D341Med (cell line): ENCODE measurements around the gene KCTD11.

Experiments used
- DNase-seq: peaks from one replicate; pipeline ENCODE4 v3.0.0; 2012; ENCODE audit warnings: low spot score

The KCTD11 gene

GRCh38 chr17:7380321-7380720 lies 28.4 kb downstream of the KCTD11 start:
- no peak for DNase-seq

GRCh38 chr17:7380855-7381683 lies 29.1 kb downstream of the KCTD11 start, which contains the start of gene TNK1:
Gene TNK1 (plus strand): TSS chr17:7381089. CDS start chr17:7382927, 1,838 bp downstream.
- peak; percentile 74 for DNase-seq

- DNase-seq: no peak
These were observed 30.9 kb downstream of the KCTD11 start for GRCh38 chr17:7382901-7383300.

GRCh38 chr17:7383371-7383741 lies 31.4 kb downstream of the KCTD11 start:
- no peak for DNase-seq

GRCh38 chr17:7383742-7384488 lies 32.0 kb downstream of the KCTD11 start:
- DNase-seq: no peak

- peak; percentile 8 for DNase-seq
These were observed 32.6 kb downstream of the KCTD11 start for GRCh38 chr17:7384489-7385081.

DNA sequence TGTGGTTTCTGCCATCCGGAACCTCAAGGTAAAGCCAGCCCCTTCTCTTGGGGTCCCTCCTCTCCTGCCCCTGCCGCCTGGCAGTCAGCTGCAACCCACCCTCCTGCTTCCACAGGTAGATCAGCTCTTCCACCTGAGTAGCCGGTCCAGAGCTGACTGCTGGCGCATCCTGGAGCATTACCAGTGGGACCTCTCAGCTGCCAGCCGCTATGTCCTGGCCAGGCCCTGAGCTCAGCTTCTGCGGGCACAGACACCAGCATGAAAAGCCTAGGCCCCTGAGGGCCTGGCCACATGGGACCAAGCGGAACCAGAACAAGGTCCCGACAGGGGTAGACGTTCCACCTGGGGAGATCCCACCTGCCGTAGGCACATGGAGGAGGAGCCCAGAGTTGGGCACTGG lies 36.9 kb downstream of the KCTD11 start:
- DNase-seq: no peak

DNA sequence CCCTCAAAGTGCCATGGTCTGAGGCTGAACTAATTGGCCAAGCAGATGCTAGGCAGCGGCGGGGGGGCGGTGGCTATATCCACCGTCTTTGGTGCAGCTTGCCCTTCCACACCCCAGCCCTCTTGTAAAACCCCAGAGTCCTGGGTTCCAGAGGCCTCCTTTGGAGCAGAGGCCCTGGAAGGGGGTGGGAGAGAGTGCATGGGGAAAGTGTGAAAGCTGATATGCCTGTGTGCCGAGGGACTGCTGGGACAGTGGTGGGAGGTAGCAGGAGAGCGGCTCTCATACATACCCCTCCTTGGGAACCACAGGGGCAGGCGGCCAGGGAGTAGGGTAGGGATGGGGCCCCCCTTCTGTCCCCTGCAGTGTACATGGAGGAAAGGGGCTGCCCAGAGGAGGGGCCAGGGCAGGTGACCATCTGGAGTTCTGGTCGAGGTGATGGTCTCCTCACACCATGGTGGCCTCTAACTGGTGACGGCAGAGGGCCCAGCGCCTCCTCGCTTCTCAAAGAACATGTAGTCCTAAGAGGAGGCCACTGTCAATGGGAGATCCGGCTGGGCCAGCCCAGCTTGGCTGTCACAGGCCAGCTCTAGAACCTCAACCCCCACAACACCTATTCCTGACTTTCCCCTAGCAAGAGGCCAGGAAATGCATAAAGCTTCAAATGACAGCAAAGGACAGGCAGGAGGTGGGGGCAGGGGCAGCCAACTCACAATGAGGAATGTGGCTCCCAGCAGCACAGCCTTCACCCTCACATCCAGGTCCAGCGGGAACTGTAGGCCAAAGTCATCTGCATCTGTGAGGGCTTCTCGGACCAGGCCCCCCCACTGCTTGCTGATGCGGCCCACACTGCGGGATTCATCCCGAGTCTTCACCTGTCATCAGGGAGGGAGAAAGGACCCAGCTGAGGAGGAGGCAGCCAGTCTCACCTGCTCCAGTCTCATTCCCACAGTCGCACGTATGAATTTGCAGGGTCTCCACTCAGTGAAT lies 38.3 kb downstream of the KCTD11 start:
- DNase-seq: no peak

- no peak for DNase-seq
These were observed 39.3 kb downstream of the KCTD11 start for GRCh38 chr17:7391307-7391706.

GRCh38 chr17:7392696-7393612 lies 41.0 kb downstream of the KCTD11 start:
- no peak for DNase-seq

- DNase-seq: peak; percentile 66
These were observed 41.9 kb downstream of the KCTD11 start for GRCh38 chr17:7393613-7394451.

GRCh38 chr17:7394452-7395191 lies 42.7 kb downstream of the KCTD11 start, which contains the start of gene PLSCR3:
Gene PLSCR3 (minus strand): TSS chr17:7394525. CDS start chr17:7394110, 415 bp downstream.
- peak; percentile 89 for DNase-seq

DNA sequence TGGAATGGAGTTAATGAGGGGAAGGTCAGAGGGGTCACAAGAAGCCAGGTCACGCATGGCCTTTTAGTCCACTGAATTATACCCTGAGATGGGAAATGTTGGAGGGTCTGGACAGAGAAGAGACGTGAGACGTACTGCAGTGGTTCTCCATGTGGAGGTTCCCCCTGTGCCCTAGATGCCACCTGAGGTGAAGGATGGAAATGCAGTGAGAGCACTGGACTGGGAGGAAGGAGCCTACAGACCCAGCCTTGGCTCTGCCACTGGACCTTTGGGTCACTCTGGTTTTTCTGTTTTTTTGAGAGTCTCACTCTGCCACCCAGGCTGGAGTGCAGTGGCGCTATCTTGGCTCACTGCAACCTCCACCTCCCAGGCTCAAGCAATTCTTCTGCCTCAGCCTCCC lies 44.2 kb downstream of the KCTD11 start:
- DNase-seq: no peak

- no peak for DNase-seq
These were observed 46.6 kb downstream of the KCTD11 start for GRCh38 chr17:7398612-7399011.

DNA sequence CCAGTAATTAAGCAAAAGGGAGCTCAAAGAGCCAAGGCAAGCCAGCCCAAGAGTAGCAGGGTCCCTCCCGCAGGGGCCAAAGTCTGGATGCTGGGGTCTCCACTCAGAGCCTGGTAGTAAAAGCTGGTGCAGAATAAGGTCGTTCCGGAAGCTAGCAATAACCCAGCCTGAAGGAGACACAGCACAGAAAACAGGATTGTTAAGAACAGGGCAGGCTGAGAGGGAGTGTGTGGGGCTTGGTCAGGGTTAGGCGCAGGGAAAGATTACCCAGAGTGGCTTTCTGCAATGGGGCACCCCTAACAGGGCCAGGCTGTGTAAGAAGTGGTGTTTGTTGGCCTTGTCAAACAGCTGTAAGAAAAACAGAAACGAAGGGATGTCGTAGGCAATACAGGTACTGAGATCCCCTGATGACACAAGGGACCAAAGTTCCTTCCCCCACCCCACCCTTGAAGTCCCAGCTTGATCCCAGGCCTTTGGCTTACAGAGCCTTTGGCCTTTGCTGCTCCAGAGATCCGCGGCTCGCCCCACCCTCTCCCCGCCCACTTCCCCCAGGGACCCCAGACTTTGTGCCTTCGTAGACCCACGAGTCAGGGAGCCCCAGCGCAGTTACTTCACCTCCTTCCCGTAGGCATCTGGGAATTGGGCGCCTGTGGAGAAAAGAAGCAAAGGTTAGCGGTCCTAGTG lies 51.2 kb downstream of the KCTD11 start:
- peak; percentile 51 for DNase-seq

GRCh38 chr17:7403727-7403976 lies 51.7 kb downstream of the KCTD11 start:
- DNase-seq: no peak

DNA sequence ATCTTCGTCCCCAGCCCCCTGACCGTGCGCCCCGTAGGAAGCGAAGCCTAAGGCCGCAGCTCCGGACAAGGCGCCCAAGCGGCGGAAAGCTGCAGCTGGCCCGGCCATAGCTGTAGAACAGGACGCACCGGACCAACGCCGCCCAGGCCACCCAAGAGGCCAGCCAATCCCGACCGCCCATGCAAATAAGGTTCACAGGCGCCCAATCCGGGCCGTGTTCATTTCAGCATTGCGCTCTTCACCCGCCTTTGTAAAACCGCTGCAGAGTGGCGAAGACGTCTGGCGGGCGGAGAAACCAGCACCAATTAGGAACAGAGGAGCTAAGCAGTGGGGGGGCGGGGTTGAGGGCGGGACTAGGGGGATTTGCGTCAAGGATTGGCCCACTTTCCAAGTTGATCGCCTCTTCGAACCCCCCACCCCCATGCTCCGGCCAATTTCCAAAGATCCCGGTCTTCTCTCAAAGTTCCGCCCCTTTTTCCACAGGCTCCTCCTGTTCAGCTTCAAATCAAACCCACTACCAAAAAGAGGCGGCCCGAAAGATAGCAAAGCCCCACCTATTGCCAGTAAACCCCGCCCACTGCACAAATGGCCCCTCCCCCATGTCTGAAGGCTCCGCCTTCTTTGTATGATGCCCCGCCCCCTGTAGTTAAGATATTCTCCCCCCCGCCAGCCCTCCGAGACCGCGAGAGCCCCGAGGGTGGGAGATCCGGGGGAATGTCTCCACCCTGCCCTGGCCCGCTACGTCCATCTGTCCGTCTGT lies 52.2 kb downstream of the KCTD11 start, which contains the start of gene TMEM256:
Gene TMEM256 (minus strand): TSS at position 121 of the 760 bp plus-strand sequence. CDS start 13 bp downstream, at position 108.
- DNase-seq: peak; percentile 85
